Left colon (tissue), 2 donors: ENCODE measurements around the gene RAVER2. TPM values are rescaled to one million over a fixed set of nuclear protein-coding genes. Genes with fewer than 3 reads are reported as not detected.
"Not testable (repeated sequence)": the region's sequence is repeated elsewhere in the genome, so short reads cannot be mapped to it uniquely, and the experiment has no call there.

Experiments
- ATAC-seq: fragments of 200-7000 bp; cut with Tn5 transposase; one replicate; pipeline ENCODE4 v1.9.1; 2020; ENCODE audit warnings: mild to moderate bottlenecking, moderate library complexity
- DNase-seq, 2 donors: peaks; one replicate each; pipeline ENCODE4 v3.0.0-alpha.2; 2020
- intact Hi-C, 2 donors: fragments of 100-400 bp; cut with DNase I in 1 of 2; cut with micrococcal nuclease in 1 of 2; formaldehyde crosslinking; loops; one replicate each; pipeline versions ENCODE4 v1.11.2 to v1.14.0; 2022; cut with DNase I, micrococcal nuclease
- total RNA-seq, 2 donors: library from RNA; stranded (reverse); fragmentation: NEBNext Ultra II Directional; extraction: Animal tissue kit (Norgen Biotek cat#: 25700); gene quantifications; one replicate each; pipeline ENCODE4 v1.2.1, GENCODE V29; 2021
- donor health status: DM: no; HTN: no; CAD: no.
- donor health status: DM: yes; HTN: yes; CAD: no.

The RAVER2 gene
- total RNA-seq, 2 donors from 2014 or later = 47.3 to 58.0 TPM

DNA sequence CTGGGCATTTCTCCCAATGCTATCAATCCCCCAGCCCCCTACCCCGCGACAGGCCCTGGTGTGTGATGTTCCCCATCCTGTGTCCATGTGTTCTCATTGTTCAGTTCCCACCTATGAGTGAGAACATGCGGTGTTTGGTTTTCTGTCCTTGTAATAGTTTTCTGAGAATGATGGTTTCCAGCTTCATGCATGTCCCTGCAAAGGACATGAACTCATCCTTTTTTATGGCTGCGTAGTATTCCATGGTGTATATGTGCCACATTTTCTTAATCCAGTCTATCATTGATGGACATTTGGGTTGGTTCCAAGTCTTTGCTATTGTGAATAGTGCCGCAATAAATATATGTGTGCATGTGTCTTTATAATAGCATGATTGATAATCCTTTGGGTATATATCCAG, 38.0 kb downstream of the RAVER2 start:
- intact Hi-C loops, ATAC-seq, DNase-seq: not testable (repeated sequence)

DNA sequence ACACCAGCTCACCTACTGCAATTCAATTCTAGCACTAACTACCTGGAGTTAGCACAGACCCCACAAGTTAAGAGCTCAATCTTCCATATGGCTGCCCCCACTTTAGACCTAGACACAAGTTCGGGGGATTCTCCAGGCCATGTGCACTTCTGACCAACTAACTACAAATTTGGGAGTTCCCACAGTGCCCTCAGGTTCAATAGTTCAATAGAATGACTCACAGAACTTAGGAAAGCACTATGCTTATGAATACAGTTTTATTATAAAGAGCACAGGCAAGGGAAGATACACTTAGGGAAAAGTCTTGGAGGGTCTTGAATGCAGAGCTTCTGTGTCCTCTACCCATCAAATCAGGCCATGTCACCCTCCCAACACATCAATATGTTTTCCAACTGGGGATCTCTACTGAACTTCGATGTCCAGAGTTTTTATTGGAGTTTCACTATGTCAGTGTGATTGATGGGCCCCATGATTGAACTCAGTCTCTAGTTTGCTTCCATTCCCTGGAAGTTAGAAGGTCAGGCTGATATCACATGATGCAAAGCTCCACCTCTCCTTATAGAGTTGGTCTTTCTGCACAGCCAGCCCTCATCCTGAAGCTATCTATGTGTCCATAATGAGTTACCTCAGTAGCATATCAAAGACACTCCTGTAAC, 46.1 kb downstream of the RAVER2 start:
- intact Hi-C loops = no loop called here
- no peak for DNase-seq
- peak; percentile 53 for ATAC-seq

DNA sequence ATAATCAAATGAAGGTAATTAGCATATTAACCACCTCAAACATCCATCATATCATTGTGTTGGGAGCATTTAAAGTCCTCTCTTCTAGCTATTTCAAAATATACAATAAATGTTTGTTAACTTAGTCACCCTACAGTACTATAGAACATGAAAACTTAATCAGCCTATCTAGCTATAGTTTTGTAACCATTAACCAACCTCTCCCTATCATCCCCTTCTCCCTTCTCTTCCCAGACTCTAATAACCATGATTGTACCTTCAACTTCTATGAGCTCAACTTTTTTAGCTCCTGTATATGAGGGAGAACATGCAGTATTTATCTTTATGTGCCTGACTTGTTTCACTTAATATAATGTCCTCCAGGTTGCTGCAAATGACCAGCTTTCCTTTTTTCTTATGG, 54.0 kb downstream of the RAVER2 start:
- intact Hi-C loops = no loop called here
- DNase-seq (no peak), ATAC-seq (peak; percentile 92)

DNA sequence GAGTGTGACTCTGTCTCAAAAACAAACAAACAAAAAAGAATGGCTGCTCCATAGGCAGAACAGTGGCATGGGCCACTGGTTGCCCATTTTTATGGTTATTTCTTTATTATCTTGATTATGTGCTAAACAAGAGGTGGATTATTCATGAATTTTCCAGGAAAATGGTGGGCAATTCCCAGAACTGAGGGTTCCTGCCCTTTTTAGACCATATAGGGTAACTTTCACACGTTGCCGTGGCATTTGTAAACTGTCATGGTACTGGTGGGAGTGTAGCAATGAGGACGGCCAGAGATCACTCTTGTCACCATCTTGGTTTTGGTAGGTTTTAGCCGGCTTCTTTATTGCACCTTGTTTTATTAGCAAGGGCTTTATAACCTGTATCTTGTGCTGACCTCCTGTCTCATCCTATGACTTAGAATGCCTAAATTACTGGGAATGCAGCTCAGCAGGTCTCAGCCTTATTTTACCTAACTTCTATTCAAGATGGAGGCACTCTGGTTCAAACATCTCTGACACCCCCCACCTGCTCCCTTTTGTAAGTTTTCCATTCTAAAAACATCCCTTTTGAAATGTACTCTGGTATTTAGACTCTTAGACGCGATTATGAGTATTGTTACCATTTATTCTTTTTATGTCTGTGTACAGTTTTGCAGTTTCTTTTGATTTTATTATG, 57.1 kb downstream of the RAVER2 start:
- intact Hi-C loops = no loop called here
- no peak for ATAC-seq
- DNase-seq = no peak

DNA sequence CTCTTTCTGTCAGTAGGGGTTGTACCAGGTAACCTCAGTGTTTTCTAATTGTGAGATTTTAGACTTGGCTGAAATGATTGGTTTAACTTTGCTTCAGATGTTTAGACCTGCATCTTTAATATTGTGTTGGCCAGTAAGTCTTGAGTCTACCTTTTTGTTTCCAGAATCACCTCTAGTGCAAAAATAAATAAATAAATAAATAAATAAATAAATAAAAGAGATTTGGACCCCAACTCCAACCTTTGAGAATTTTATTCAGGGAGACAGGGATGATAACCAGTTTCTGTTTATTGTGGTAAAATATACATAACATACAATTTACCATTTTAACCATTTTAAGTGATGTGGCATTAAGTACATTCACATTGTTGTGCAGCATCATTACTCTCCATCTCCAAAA, 64.4 kb downstream of the RAVER2 start:
- intact Hi-C loops = no loop called here
- ATAC-seq (no peak), DNase-seq (no peak)

DNA sequence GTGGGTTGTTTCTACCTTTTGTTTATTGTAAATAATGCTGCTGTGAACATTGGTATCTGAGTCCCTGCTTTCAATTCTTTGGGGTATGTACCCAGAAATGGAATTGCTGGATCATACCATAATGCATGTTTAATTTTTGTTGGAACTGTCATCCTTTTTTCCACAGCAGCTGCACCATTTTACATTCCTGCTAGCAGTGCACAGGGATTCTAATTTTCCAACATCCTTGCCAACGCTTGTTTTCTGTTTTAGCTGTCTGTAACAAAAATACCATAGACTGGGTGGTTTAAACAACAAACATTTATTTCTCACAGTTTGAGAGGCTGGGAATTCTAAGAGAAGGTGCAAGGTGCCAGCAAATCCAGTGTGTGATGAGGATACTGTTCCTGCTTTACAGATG, 65.1 kb downstream of the RAVER2 start:
- intact Hi-C loops = no loop called here
- no peak for ATAC-seq
- no peak for DNase-seq

DNA sequence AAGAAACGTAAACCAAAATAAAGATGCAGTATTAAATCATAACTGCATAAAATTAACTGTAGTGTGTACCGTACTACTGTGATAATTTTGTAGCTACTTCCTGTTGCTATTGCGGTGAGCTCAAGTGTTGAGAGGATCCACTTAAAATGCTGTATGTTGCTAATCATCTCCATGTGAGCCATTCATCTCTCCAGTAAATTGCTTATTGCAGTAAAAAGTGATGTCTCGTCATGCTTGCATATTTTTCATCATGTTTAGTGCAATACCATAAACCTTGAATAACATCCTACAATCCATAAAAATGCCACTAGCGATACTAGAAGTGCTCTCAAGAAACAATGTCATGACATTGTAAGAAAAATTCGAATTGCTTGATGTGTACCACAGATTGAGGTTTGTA, 66.3 kb downstream of the RAVER2 start:
- intact Hi-C loops = no loop called here
- DNase-seq (no peak), ATAC-seq (no peak)

DNA sequence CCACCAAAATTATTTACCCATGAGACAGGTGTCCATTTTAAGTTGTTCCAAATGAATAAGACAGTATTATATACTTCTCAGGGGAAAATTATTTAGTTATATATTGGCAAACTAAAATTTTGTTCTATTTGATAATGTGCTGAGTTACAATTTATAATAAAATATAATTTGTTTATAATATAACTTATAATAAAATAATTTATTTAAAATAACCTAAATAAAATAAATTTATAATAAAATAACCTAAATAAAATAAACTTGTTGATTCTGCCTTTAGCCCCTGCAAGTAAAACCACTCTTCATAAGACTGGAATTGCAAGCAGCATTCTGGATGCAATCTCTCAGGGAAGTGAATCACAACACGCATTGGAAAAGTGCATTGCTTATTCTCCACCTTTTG, 69.6 kb downstream of the RAVER2 start:
- intact Hi-C loops = no loop called here
- no peak for ATAC-seq
- no peak for DNase-seq

DNA sequence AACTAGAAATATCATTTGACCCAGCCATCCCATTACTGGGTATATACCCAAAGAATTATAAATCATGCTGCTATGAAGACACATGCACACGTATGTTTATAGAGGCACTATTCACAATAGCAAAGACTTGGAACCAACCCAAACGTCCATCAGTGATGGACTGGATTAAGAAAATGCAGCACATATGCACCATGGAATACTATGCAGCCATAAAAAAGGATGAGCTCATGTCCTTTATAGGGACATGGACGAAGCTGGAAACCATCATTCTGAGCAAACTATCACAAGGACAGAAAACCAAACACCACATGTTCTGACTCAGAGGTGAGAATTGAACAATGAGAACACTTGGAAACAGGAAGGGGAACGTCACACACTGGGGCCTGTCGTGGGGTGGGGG, 72.5 kb downstream of the RAVER2 start:
- DNase-seq, intact Hi-C loops, ATAC-seq: not testable (repeated sequence)

DNA sequence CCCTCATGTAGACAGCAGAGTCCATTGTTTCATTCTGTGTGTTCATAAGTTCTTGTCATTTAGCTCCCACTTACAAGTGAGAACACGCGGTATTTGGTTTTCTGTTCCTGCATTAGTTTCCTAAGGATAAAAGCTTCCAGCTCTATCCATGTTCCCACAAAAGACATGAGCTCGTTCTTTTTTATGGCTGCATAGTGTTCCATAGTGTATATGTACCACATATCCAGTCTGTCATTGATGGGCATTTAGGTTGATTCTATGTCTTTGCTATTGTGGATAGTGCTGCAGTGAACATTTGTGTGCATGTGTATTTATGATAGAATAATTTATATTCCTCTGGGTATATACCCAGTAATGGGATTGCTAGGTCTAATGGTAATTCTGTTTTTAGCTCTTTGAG, 75.7 kb downstream of the RAVER2 start:
- DNase-seq, ATAC-seq: not testable (repeated sequence)
- intact Hi-C loops = loop anchor here in 1 of 2 donors (5.0 kb wide), 2 partner anchors 78 to 133 kb away; no protein-coding TSS in a partner anchor

DNA sequence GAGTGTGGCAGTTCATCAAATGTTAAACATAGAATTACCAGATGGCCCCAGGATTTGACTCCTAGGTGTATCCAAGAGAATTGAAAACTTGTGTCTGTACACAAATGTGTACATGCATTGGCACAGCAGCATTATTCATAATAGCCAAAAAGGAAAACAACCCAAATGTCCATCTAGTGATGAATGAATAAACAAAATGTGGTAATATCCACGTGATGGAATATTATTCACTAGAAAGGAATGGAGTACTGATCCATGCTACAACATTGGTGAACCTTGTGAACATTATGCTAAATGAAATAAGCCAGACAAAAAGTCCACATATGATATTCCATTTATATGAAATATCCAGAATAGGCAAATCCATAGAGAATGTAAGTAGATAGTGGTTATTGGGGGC, 77.7 kb downstream of the RAVER2 start:
- intact Hi-C loops = loop anchor here in 1 of 2 donors (5.0 kb wide), 2 partner anchors 80 to 135 kb away; no protein-coding TSS in a partner anchor
- ATAC-seq = no peak
- no peak for DNase-seq

DNA sequence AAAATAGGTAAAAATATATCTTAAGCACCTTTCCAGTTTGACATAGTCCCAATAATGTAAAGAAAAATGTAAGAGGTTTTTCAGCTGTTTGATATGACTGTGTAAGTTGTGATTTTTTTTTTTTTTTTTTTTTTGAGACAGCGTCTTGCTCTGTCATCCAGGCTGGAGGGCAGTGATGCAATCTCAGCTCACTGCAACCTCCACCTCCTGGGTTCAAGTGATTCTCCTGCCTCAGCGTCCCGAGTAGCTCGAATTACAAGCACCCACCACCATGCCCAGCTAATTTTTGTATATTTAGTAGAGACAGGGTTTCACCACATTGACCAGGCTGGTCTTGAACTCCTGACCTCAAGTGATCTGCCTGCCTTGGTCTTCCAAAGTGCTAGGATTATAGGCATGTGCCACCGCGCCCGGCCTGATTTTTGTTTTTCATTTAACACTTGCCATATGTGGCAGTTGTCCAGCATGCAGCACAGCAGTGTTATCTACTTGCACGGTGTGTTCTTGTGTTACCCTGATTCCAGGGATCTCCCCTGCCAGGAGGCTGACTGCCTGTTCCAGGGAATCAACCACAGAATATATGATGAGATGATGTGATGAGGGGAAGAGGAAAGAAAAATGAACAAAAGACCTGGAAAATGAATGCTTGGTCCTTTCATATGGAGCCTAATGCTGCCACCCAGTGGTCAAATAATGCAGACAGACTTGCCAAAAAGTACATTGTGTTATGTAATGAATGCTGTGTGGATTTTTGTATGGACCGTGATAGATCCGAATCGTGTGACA, 79.0 kb downstream of the RAVER2 start:
- intact Hi-C loops = loop anchor here in 1 of 2 donors (5.0 kb wide), 2 partner anchors 82 to 137 kb away; no protein-coding TSS in a partner anchor
- peak; percentile 80 for ATAC-seq
- DNase-seq = peak; percentile 51 to 77

DNA sequence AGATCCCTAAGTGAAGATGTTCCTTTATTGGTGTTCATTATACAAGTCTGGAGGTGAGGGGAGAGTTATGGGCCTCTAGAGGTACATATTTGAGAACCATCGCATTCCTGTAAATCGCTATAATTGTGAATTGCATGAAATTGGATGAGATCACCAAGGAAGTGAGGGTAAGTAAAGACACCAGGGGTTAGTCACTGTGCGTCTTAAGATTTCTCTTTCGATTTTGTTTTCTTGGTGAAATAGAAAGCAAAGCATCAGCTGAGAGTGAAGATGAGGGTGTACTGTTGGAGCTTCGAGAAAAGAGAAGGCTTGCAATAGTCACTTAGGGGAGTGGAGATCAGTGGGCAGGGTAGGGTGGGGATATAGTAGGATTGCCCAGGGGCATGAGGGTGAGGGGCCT, 82.1 kb downstream of the RAVER2 start:
- no peak for DNase-seq
- intact Hi-C loops = loop anchor here in 1 of 2 donors (5.0 kb wide), 1 partner anchor 560 kb away; no protein-coding TSS in a partner anchor

DNA sequence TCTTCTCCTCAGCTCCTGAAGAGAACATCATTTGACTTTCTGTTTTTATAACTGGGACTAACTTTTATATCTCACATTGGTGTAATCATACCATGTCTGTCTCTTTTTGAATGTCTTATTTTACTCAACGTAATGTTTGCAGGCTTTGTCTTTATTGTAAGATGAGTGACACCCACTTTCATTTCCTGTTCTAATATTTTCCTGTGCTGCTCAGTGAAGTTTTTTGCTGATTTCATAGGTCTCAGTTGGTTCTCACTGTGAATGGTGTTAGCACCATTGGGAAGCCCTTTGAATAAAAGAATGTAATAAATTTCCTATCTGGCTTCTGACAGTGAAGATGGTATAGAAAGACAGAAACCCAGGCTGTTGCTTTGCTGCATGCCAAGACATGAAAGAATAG, 84.0 kb downstream of the RAVER2 start:
- intact Hi-C loops = loop anchor here in 1 of 2 donors (5.0 kb wide), 1 partner anchor 562 kb away; no protein-coding TSS in a partner anchor
- DNase-seq = no peak
- ATAC-seq = no peak

More for the DNA sequence above, 82.1 kb downstream of the RAVER2 start:
- peak; percentile 6 for ATAC-seq

DNA sequence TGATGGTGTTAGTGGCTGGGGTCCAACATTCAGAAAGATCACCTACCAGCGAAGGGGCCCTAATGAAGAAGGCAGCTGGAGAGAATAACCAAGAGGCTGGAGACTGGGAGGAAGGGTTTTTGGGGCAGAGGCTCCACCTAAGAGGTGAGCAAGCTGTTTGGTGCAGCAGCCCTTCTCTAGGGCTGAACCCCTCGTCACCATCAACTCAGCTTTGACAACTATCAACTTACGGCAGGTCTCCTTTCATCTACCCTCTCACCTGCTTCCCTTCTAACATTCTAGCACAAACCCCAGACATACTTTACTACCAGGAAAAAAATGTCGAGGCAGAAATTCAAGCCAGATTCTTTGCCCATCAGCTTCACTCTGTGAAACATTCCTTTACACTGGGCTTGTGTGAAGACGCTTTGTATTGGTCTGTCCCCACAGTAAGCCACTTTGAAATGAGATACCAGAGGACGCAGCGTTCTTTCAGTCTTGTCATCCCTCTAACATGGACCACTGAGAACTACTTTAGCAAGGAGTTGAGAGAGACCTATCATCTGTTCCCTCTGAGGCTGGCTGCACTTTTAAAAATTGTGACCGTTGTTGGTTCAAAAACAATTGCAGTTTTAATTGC, 84.6 kb downstream of the RAVER2 start:
- DNase-seq (no peak), ATAC-seq (no peak)
- intact Hi-C loops = loop anchor here in 1 of 2 donors (5.0 kb wide), 1 partner anchor 562 kb away; no protein-coding TSS in a partner anchor

DNA sequence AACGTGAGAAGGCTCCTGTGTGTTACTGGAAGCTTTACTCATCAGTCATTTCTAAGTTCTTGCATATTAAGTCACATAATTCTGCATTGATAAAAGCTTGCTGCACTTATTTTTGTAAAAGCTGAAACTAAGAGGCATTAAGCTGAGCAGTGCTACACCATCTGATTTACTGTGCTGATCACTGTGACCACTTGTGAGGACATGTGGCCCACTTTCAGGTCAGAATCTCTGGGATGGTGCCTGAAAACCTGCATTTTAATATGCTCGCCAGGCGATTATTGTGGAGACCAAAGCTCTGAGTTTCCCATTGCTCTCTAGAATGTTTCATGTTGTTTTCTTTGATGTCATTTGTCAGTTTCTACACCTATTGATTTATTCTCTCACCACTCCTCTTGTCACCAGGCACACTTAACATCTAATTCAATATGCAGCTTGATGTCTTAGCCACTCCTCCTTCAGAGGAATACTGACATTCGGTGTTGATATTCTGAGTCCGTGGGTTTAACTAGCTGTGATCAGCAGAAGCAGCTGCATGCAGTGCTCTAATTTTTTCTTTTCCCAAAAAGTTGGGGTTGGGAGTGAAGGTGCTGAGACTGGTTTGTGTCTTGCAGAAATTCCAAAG, 85.3 kb downstream of the RAVER2 start:
- ATAC-seq (no peak), DNase-seq (no peak)
- intact Hi-C loops = no loop called here

DNA sequence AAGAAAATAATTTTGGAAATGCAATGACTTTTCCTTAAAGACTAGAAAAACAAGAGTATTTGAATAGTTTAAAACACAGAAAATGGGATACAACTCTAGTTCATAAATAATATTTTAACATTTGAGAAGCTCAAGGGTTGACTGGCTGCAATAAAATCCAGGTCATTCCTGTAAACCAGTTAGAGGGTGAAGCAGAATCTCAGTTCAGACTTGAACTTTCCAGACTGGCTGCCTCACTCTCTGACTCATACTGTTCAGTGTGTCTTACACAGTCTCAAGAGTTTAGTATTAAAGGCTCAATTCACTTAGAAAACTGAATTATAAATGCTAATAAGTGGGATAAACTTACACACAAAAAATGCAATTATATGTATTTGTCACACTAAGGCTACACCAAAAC, 89.9 kb downstream of the RAVER2 start:
- intact Hi-C loops = no loop called here
- ATAC-seq (no peak), DNase-seq (no peak)

DNA sequence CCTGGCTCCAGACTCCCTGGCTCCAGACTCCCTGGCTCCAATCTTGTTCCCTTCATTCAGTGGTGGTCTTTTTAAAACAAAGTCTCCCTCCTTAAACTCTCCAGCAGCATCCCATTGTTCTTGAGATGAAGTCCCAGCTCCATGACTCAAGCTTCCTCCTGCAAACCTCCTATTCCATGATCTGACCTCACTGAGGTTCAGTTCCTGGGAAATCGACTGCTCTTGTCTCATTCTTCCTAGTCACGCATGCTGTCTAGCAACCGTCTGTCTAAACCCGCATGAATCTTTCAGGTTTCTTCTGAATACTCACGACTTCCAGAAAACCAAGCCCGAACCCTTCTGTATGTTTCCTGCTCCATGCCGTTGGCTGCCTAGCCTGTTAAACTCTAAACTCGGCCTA, 91.9 kb downstream of the RAVER2 start:
- DNase-seq = no peak
- no peak for ATAC-seq
- intact Hi-C loops = no loop called here

DNA sequence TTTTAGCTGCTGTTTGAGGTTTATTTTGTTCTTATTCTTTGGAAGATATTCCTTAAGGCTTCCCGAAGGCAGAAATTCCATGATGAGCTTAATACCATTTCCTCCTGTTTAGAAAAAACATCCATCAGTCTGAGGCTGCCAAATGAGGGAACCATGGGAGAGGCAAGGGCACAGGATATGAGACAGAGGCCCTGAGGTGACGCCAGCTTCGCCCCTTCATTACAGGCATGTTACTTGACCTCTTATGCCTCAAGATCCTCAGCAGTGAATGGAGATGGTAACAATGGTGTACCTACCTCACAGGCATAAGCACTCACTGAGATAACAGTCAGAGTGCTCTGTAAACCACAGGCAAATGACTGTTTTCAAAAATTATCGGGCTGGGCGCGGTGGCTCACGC, 93.6 kb downstream of the RAVER2 start:
- ATAC-seq (no peak), DNase-seq (no peak)
- intact Hi-C loops = no loop called here
